ENCODE results near the gene CFAP100.

GRCh38 chr3:126419151-126419703, 24.5 kb downstream of the CFAP100 start:
- TF ChIP-seq CTCF (conservative IDR thresholded peaks at IDR 0.05) (no peak), ZFX (IDR thresholded peaks at IDR 0.05) (no peak)

Measured in C4-2B (cell line).